ENCODE results near the gene DNAH10. TPM values are rescaled to one million over a fixed set of nuclear protein-coding genes. Genes with fewer than 3 reads are reported as not detected.
A peak's percentile ranks its signal among the peaks of the same experiment; 100 is the strongest.

DNAH10 gene
- total and polyA plus RNA-seq, 2 of the 13 experiments (the other 11 are each of a cell fraction or from before 2014, with no cell fraction given), result 0.01 to 0.02 TPM

DNA sequence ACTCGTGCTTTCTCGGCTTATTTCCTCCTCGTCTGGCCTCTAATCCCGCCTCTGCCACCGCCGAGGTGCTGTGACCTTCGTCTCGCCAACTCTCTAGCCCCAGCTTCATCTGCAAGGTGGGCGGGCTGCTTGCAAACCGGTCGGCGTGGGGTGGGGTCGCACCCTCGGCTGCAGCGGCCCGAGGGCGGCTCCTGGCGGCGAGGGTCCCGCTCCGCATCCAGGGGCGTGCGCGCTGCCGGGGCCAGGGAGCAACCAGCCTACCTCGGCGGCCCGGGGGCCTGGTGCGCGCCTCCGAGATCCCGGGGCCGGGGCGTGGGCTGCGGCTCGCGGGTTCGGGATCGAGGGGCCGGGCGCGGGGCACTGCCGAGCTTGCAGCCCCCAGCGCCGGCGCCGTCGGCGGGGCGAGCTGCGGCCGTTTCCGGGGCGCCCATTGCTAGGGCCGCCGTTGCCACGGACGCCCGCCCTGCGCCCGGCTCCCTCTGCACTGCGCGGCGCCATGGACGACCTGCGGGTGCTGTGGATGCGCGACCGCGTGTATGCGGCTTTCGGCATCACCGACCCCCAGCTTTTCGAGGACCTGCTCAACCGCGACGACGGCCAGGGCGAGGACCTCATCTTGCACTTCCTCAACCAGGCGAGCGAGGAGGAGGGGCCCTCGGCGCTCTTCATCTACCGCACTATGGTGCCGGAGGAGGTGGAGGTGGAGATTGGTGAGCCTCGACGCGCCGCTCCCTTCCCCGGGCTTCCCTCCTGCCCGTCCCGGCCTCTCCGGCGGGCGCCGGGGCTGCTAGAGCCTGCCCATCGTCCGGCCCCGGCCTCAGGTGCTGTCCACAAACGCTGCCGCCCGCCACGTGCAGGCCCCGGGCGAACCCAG, at the start of gene DNAH10 (continued):
- TF ChIP-seq, protein P1, sequence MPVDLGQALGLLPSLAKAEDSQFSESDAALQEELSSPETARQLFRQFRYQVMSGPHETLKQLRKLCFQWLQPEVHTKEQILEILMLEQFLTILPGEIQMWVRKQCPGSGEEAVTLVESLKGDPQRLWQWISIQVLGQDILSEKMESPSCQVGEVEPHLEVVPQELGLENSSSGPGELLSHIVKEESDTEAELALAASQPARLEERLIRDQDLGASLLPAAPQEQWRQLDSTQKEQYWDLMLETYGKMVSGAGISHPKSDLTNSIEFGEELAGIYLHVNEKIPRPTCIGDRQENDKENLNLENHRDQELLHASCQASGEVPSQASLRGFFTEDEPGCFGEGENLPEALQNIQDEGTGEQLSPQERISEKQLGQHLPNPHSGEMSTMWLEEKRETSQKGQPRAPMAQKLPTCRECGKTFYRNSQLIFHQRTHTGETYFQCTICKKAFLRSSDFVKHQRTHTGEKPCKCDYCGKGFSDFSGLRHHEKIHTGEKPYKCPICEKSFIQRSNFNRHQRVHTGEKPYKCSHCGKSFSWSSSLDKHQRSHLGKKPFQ (CRISPR knock-in tag; IDR thresholded peaks at IDR 0.05; ENCODE audit: insufficient replicate concordance), result no peak
- TF ChIP-seq SIN3A (IDR thresholded peaks at IDR 0.05; ENCODE audit: borderline replicate concordance, low read depth, low read length) (peak; percentile 80; the same call in 1 of the 2 replicates), PAWR (CRISPR knock-in tag; IDR thresholded peaks at IDR 0.05; ENCODE audit: borderline replicate concordance) (no peak), JARID2 (CRISPR knock-in tag; IDR thresholded peaks at IDR 0.05; ENCODE audit: insufficient replicate concordance) (no peak), RFX5 (IDR thresholded peaks at IDR 0.05; ENCODE audit: low read depth, low read length) (no peak), ZNF121 (CRISPR knock-in tag; IDR thresholded peaks at IDR 0.05) (no peak), FOXK2 (IDR thresholded peaks at IDR 0.05) (no peak), MTF1 (CRISPR knock-in tag; IDR thresholded peaks at IDR 0.05) (no peak), ZNF589 (CRISPR knock-in tag; conservative IDR thresholded peaks at IDR 0.05) (no peak), BRCA1 (CRISPR knock-in tag; IDR thresholded peaks at IDR 0.05) (peak; percentile 32; the same call in 1 of the 2 replicates), ZNF556 (CRISPR knock-in tag; IDR thresholded peaks at IDR 0.05; ENCODE audit: borderline replicate concordance) (no peak), POLR2AphosphoS2 (IDR thresholded peaks at IDR 0.05; ENCODE audit: low read depth, low read length) (no peak), ZNF691 (CRISPR knock-in tag; IDR thresholded peaks at IDR 0.05; ENCODE audit: borderline replicate concordance, low read depth) (no peak; the same call in 1 of the 2 replicates), ZNF788 (CRISPR knock-in tag; IDR thresholded peaks at IDR 0.05; ENCODE audit: borderline replicate concordance) (peak; percentile 49; the same call in 1 of the 2 replicates), SMARCE1 (IDR thresholded peaks at IDR 0.05; ENCODE audit: borderline replicate concordance) (no peak), MEIS1 (CRISPR knock-in tag; IDR thresholded peaks at IDR 0.05; ENCODE audit: borderline replicate concordance) (no peak), KDM5A (IDR thresholded peaks at IDR 0.05; ENCODE audit: borderline replicate concordance, low read length) (no peak), GMEB1 (CRISPR knock-in tag; IDR thresholded peaks at IDR 0.05; ENCODE audit: borderline replicate concordance) (no peak)
- TF ChIP-seq, protein P2, sequence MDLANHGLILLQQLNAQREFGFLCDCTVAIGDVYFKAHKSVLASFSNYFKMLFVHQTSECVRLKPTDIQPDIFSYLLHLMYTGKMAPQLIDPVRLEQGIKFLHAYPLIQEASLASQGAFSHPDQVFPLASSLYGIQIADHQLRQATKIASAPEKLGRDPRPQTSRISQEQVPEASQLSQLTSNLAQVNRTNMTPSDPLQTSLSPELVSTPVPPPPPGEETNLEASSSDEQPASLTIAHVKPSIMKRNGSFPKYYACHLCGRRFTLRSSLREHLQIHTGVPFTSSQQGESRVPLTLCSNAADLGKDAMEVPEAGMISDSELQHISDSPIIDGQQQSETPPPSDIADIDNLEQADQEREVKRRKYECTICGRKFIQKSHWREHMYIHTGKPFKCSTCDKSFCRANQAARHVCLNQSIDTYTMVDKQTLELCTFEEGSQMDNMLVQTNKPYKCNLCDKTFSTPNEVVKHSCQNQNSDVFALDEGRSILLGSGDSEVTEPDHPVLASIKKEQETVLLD (CRISPR knock-in tag; IDR thresholded peaks at IDR 0.05; ENCODE audit: low read depth), result peak; percentile 60; the same call in 1 of the 2 replicates
- TF ChIP-seq, protein P3, sequence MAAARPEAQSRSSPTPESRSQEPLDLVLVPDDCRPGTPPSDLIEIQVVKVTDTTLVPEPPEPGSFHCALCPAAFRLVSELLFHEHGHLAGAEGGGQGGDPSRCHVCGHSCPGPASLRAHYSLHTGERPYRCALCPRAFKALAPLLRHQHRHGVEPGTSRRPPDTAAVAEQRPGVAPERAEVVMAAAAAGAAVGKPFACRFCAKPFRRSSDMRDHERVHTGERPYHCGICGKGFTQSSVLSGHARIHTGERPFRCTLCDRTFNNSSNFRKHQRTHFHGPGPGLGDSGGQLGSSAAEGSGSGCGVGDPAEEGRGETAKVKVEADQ (CRISPR knock-in tag; IDR thresholded peaks at IDR 0.05; ENCODE audit: borderline replicate concordance), result peak; percentile 77; the same call in 1 of the 2 replicates
- TF ChIP-seq, protein P4, sequence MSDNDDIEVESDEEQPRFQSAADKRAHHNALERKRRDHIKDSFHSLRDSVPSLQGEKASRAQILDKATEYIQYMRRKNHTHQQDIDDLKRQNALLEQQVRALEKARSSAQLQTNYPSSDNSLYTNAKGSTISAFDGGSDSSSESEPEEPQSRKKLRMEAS (IDR thresholded peaks at IDR 0.05), result peak; percentile 68
